Breast epithelium (tissue), 3 donors: Measurements from ENCODE around the gene HOXB9.

Experiments used
- CTCF ChIP-seq, 3 donors: fragments of 450-650 bp; IDR thresholded peaks; one replicate each; pipeline ENCODE4 v1.5.1; 2016 to 2017; ENCODE audit warnings: antibody characterized with exemption in 3 of 3, mild to moderate bottlenecking in 3 of 3, moderate library complexity in 3 of 3
- POLR2A ChIP-seq: fragments of 450-650 bp; IDR thresholded peaks from one replicate; pipeline ENCODE4 v1.6.1; 2016; ENCODE audit warnings: antibody characterized with exemption, mild to moderate bottlenecking, moderate library complexity
- POLR2AphosphoS5 ChIP-seq, 3 donors: sonication (generic); formaldehyde crosslinking; IDR thresholded peaks; one replicate each; pipeline ENCODE4 v1.6.1; 2017; ENCODE audit warnings: antibody characterized with exemption in 3 of 3

GRCh38 chr17:48577330-48577945 lies 48.7 kb downstream of the HOXB9 start:
- TF ChIP-seq CTCF (IDR thresholded peaks at IDR 0.05) (no peak), POLR2A (no peak), POLR2AphosphoS5 (IDR thresholded peaks at IDR 0.05) (no peak)
